HUES64 (cell line): ENCODE measurements around the gene GLCCI1.

Source experiments
- H3K27ac ChIP-seq: 2 replicates; pipeline ENCODE4 v1.7.0; 2013; ENCODE audit warnings: low read depth, low read length, inconsistent platforms
- H3K27me3 ChIP-seq: 2 replicates; pipeline ENCODE4 v1.6.1; 2013; ENCODE audit warnings: mild to moderate bottlenecking, low read length; ENCODE audit not compliant: insufficient read depth
- H3K36me3 ChIP-seq: 2 replicates; pipeline ENCODE4 v1.6.1; 2013; ENCODE audit warnings: mild to moderate bottlenecking, low read length; ENCODE audit not compliant: insufficient read depth
- H3K4me1 ChIP-seq: 2 replicates; pipeline ENCODE4 v1.6.1; 2013; ENCODE audit warnings: mild to moderate bottlenecking, low read length, moderate library complexity; ENCODE audit not compliant: insufficient read depth
- H3K4me3 ChIP-seq: 2 replicates; pipeline ENCODE4 v1.5.1; 2013; ENCODE audit warnings: mild to moderate bottlenecking, low read length, moderate library complexity
- H3K9ac ChIP-seq: 2 replicates; pipeline ENCODE4 v1.6.1; 2013; ENCODE audit warnings: mild to moderate bottlenecking, low read depth, low read length
- H3K9me3 ChIP-seq: 2 replicates; pipeline ENCODE4 v1.6.1; 2013; ENCODE audit warnings: low read depth, low read length; ENCODE audit not compliant: insufficient read depth
- WGBS: fragments of 150-250, 120-280 bp; methylation state at CpG from one replicate; pipeline ENCODE4 v1.1.7; 2013; ENCODE audit warnings: missing lambda C conversion rate; 5-methylcytosine and 5-hydroxymethylcytosine counted together

Gene GLCCI1

GRCh38 chr7:7972922-7973594 is 4.5 kb downstream of the GLCCI1 start:
- Histone ChIP-seq H3K36me3 (no peaks in the 10 kb centered on the region), H3K9me3 (no peaks in the 10 kb centered on the region), H3K27me3 (no peaks in the 10 kb centered on the region), H3K9ac (no peak overlapping the region), H3K4me3 (no peak overlapping the region), H3K4me1 (peaks cover 46% of the 10 kb centered on the region), H3K27ac (no peak overlapping the region)
- 71% methylated on average over 1 of the region's 2 CpGs for WGBS

- H3K9ac ChIP-seq = no peak overlapping the region
- no peak overlapping the region for H3K27ac ChIP-seq
- no peaks in the 10 kb centered on the region for H3K27me3 ChIP-seq
- H3K9me3 ChIP-seq = no peaks in the 10 kb centered on the region
- no peaks in the 10 kb centered on the region for H3K36me3 ChIP-seq
- WGBS = over 99% methylated on average over 3 of the region's 3 CpGs
- H3K4me3 ChIP-seq = no peak overlapping the region
- H3K4me1 ChIP-seq = peaks cover 33% of the 10 kb centered on the region
These were observed 8.1 kb downstream of the GLCCI1 start for GRCh38 chr7:7976677-7977076.

GRCh38 chr7:7977774-7978173 is 9.2 kb downstream of the GLCCI1 start:
- no peaks in the 10 kb centered on the region for H3K36me3 ChIP-seq
- 100% methylated on average over 2 of the region's 2 CpGs for WGBS
- no peak overlapping the region for H3K9ac ChIP-seq

GRCh38 chr7:7978860-7979259 is 10.3 kb downstream of the GLCCI1 start:
- no peak overlapping the region for H3K4me3 ChIP-seq
- no peaks in the 10 kb centered on the region for H3K9me3 ChIP-seq
- H3K4me1 ChIP-seq = peaks cover 16% of the 10 kb centered on the region; the same call in 1 of the 2 replicates
- no peak overlapping the region for H3K27ac ChIP-seq
- WGBS = 88% methylated on average over 1 of the region's 2 CpGs
- no peaks in the 10 kb centered on the region for H3K27me3 ChIP-seq
- H3K9ac ChIP-seq = no peak overlapping the region
- no peaks in the 10 kb centered on the region for H3K36me3 ChIP-seq

More at GRCh38 chr7:7977774-7978173, 9.2 kb downstream of the GLCCI1 start:
- H3K27me3 ChIP-seq = no peaks in the 10 kb centered on the region
- no peaks in the 10 kb centered on the region for H3K9me3 ChIP-seq
- no peak overlapping the region for H3K4me3 ChIP-seq
- H3K4me1 ChIP-seq = peaks cover 22% of the 10 kb centered on the region
- H3K27ac ChIP-seq = no peak overlapping the region

GRCh38 chr7:7979558-7979957 is 11.0 kb downstream of the GLCCI1 start:
- H3K4me1 ChIP-seq = peaks cover 16% of the 10 kb centered on the region; the same call in 1 of the 2 replicates
- no CpG with 5 or more reads among the region's 1 CpG for WGBS

GRCh38 chr7:7980134-7980533 is 11.5 kb downstream of the GLCCI1 start:
- Histone ChIP-seq H3K9ac (no peak overlapping the region), H3K27me3 (no peaks in the 10 kb centered on the region), H3K9me3 (no peaks in the 10 kb centered on the region), H3K36me3 (no peaks in the 10 kb centered on the region), H3K4me1 (peaks cover 12% of the 10 kb centered on the region; the same call in 1 of the 2 replicates), H3K27ac (no peak overlapping the region), H3K4me3 (no peak overlapping the region)
- 100% methylated on average over 2 of the region's 2 CpGs for WGBS

More at GRCh38 chr7:7979558-7979957, 11.0 kb downstream of the GLCCI1 start:
- Histone ChIP-seq H3K27ac (no peak overlapping the region), H3K9me3 (no peaks in the 10 kb centered on the region), H3K4me3 (no peak overlapping the region), H3K9ac (no peak overlapping the region), H3K36me3 (no peaks in the 10 kb centered on the region), H3K27me3 (no peaks in the 10 kb centered on the region)

GRCh38 chr7:7982904-7983303 is 14.3 kb downstream of the GLCCI1 start:
- WGBS = 95% methylated on average over 4 of the region's 4 CpGs

GRCh38 chr7:7984424-7984823 is 15.8 kb downstream of the GLCCI1 start:
- WGBS = no CpG with 5 or more reads among the region's 3 CpGs
- Histone ChIP-seq H3K27me3 (no peaks in the 10 kb centered on the region), H3K9ac (no peak overlapping the region), H3K27ac (no peak overlapping the region), H3K36me3 (no peaks in the 10 kb centered on the region), H3K4me3 (no peak overlapping the region), H3K9me3 (no peaks in the 10 kb centered on the region), H3K4me1 (no peaks in the 10 kb centered on the region)

More at GRCh38 chr7:7982904-7983303, 14.3 kb downstream of the GLCCI1 start:
- Histone ChIP-seq H3K27me3 (no peaks in the 10 kb centered on the region), H3K4me1 (no peaks in the 10 kb centered on the region), H3K9ac (no peak overlapping the region), H3K27ac (no peak overlapping the region), H3K36me3 (no peaks in the 10 kb centered on the region), H3K9me3 (no peaks in the 10 kb centered on the region), H3K4me3 (no peak overlapping the region)

GRCh38 chr7:7988706-7989105 is 20.1 kb downstream of the GLCCI1 start:
- H3K27ac ChIP-seq = no peak overlapping the region
- no peak overlapping the region for H3K4me3 ChIP-seq
- H3K9ac ChIP-seq = no peak overlapping the region
- H3K4me1 ChIP-seq = no peaks in the 10 kb centered on the region
- peaks cover 20% of the 10 kb centered on the region for H3K9me3 ChIP-seq
- H3K36me3 ChIP-seq = no peaks in the 10 kb centered on the region
- H3K27me3 ChIP-seq = no peaks in the 10 kb centered on the region

- H3K27me3 ChIP-seq = no peaks in the 10 kb centered on the region
- H3K9ac ChIP-seq = no peak overlapping the region
- no peaks in the 10 kb centered on the region for H3K36me3 ChIP-seq
- no peak overlapping the region for H3K27ac ChIP-seq
- no CpG with 5 or more reads among the region's 1 CpG for WGBS
- no peaks in the 10 kb centered on the region for H3K4me1 ChIP-seq
- H3K4me3 ChIP-seq = no peak overlapping the region
- H3K9me3 ChIP-seq = peaks cover 20% of the 10 kb centered on the region
These were observed 20.5 kb downstream of the GLCCI1 start for GRCh38 chr7:7989133-7989532.

- H3K36me3 ChIP-seq = no peaks in the 10 kb centered on the region
- WGBS = 95% methylated on average over 3 of the region's 5 CpGs
- peaks cover 20% of the 10 kb centered on the region for H3K9me3 ChIP-seq
- H3K27ac ChIP-seq = no peak overlapping the region
- no peaks in the 10 kb centered on the region for H3K4me1 ChIP-seq
- no peak overlapping the region for H3K4me3 ChIP-seq
- no peaks in the 10 kb centered on the region for H3K27me3 ChIP-seq
- no peak overlapping the region for H3K9ac ChIP-seq
These were observed 21.2 kb downstream of the GLCCI1 start for GRCh38 chr7:7989616-7990440.
